Amniotic epithelial cell (primary cell): Measurements from ENCODE around the gene CATSPER4.

Source experiments
- DNase-seq: peaks from one replicate; pipeline ENCODE4 v3.0.0-alpha.2; 2010; ENCODE audit warnings: low read depth

Gene CATSPER4

GRCh38 chr1:26190373-26190987, at the start of gene CATSPER4:
Gene CATSPER4, plus strand, starts transcription at chr1:26190602. Its CDS starts 26 bp downstream, at chr1:26190628.
- peak; percentile 71 for DNase-seq

DNA sequence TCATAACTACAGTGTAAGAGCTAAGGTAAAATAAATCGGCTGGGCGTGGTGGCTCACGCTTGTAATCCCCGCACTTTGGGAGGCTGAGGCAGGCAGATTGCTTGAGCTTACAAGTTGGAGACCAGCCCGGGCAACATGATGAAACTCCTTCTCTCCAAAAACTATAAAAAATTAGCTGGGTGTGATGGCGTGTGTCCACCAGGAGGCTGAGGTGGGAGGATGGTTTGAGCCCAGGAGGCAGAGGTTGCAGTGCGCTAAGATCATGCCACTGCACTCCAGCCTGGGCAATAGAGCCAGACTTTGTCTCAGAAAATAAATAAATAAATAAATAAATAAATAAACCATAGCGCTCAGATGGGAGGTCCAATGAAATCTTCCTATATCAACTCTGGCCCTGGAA, 48.2 kb upstream of the CATSPER4 start:
- no peak for DNase-seq

DNA sequence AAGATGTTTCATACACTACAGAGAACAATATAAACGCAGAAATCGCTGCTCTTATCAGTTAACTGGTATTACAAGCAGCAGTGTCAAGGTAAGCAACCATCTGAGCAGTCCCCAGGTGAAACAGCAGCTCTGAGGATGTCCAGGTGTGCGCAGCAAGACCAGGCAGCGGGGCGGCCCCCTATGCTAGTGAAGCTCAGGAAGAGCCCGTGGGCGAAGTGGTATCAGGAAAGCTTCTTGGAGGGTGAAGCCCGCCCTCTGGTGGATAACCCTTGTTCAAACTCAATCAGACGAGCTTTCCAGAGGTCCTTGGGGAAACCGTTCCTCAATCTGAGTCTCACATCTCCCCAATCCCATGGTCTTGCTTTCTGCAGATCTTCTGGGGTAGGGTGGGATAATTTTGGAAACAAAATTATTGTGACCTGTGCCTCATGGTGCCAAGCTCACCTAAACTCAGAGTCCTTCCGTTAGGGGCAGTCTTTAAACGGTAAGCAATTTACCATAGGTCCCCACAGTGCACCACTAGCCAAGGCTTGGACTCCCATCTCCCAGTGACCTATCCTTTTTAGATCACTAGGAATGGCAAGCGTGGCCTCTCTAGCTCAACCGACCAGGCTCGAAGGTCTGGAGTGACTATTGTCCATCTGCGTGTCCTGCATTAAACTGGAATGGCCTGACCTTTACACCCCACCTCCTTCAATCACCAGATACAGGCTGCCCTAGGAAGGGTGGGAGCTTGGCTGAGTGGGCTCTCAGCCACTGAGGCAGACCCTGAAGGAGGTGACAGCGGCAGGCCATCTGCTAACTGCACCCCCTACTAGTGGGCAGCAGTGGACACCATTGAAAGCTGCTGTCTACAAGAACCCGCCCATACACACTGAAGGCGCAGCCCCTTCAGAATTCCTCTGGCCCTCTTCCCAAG, 45.1 kb upstream of the CATSPER4 start:
- peak; percentile 74 for DNase-seq

DNA sequence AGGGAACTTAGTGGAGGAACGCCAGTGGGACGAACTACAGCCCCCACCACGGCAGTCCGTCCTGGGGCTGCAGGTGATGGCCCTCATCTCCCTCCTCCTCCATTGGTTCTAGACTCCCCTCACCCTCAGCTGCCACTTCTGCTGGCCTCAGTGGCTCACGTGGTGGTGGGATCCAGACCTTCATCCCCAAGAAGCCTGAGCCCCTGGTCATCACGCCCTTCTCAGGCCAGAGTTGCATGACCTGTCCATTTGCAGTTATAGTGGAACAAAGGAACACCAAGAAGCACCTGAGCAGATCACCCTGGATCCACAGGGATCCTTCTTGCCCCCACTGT, 44.5 kb upstream of the CATSPER4 start:
- DNase-seq: no peak

DNA sequence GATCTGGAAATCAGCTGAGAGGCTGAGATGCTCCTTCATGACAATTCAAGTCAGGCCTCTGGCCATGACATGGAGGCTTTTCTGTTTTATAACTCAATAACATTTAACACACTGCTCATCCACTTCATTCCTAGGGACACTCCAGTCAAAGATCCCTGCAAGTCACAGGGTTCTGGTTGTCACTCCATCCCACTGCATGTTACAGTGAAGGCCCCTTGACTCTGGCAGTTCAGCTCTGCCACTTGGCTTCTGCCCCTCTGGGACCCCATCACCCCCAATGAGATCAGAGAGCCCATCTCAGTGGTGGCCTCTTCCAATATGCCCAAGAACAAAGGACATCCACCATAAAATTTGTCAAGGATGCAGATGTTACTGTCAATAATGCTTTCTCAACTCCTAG, 41.5 kb upstream of the CATSPER4 start:
- no peak for DNase-seq

GRCh38 chr1:26153966-26154532, 36.4 kb upstream of the CATSPER4 start:
- no peak for DNase-seq

- DNase-seq: no peak
Measured at GRCh38 chr1:26154750-26155149, 35.7 kb upstream of the CATSPER4 start.

DNA sequence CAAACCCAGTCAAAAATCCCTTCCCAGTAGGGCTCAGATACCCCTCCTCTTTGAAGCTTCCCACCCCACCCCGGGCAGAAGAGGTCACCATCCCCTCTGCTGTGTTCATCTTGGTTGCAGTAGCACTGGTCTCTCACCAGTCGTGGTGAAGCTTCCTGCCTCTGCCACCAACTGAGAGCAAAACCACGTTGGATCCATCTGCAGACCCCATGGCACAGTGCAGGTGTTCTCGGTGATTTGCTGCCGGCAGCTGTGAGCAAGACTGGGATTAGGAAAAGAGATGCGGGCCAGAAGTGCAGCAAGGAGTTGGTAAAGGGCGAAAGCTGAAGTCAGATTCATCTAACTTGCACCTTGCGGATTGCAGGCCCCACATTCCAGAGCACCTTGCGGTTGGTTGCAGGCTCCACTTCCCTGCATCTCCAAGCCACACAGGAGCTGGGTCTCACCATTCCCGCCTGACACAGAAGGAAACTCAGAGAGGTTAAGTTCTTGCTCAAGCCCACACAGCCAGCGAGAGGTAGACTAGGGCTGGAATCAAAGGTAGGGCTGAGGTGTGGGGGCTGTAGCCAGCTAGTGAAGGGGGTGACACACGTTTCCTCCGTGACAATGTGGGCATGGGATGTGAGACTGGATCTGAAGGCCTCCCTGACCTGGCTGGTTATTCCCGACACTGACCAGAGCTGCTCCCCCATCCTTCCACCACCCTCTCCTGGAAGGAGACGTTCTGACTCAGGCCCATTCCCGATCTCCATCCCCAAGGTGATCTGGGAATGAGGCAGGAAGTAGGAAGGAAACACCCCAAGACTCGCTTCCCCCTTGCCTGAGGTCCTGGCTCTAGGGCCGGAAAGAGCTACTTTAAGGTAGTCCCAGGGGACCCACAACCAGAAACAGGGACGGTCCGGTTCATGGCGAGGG, 34.8 kb upstream of the CATSPER4 start:
- no peak for DNase-seq

GRCh38 chr1:26156285-26157038, 33.9 kb upstream of the CATSPER4 start:
- no peak for DNase-seq

- DNase-seq: no peak
Measured at GRCh38 chr1:26158271-26158907, 32.0 kb upstream of the CATSPER4 start.

DNA sequence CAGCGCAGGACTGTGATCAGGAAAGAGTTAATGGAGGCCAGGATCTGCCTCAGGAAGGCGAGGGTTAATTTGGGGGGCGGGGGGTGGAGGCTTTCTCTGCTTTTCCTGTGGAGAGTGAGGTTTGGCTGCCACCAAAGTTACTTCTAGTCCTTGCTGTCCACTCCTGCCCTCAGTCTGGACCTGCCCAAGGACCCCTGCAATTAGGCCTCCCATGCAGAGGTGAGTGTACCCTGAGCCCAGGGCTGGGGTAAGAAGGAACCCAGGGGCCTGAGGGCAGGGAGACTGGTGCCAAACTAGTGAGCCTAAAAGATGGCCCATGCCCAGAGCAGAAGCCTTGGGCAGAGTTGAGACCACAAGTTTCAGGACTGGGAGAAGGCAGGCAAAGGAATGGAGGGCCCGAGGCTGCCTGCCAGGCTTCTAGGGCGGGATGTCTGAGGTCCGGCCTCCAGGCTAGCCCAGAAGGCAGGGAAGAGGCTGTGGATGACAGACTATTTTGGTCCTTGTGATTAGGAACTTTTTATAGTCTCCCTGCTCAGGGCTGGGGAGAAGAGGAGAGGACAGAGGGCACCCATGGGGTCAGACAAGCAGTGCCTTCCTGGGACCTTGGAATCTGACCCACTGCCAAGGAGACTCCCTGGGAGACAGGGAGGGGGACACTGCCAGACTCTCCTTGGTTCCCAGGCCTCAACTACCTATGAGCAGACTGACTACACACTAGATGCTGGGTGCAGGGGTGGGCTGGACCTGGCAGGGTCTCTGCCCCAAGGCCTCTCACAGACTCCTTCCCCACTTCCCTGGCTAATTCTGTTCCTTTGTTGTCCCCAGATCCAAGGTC, 31.3 kb upstream of the CATSPER4 start, which contains the start of gene FAM110D:
Gene FAM110D (plus strand): TSS at position 172 of the 835 bp plus-strand sequence. CDS start 2,213 bp downstream, outside the sequence.
- DNase-seq: no peak

DNA sequence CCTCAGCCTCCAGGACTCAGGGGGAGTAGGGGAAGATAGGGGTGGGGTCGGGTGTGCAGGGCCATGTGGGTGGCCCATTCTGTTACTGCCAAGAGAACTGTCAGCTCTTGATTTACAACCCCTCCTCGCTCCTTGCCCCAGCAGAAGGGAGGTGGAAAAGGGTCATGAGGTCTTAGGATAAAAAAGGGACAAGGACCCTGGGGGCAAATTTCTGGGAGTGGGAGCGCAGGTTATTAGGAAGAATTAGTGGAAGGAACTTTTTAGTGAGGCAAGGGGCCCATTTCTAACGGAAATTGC, 30.7 kb upstream of the CATSPER4 start:
- no peak for DNase-seq

DNA sequence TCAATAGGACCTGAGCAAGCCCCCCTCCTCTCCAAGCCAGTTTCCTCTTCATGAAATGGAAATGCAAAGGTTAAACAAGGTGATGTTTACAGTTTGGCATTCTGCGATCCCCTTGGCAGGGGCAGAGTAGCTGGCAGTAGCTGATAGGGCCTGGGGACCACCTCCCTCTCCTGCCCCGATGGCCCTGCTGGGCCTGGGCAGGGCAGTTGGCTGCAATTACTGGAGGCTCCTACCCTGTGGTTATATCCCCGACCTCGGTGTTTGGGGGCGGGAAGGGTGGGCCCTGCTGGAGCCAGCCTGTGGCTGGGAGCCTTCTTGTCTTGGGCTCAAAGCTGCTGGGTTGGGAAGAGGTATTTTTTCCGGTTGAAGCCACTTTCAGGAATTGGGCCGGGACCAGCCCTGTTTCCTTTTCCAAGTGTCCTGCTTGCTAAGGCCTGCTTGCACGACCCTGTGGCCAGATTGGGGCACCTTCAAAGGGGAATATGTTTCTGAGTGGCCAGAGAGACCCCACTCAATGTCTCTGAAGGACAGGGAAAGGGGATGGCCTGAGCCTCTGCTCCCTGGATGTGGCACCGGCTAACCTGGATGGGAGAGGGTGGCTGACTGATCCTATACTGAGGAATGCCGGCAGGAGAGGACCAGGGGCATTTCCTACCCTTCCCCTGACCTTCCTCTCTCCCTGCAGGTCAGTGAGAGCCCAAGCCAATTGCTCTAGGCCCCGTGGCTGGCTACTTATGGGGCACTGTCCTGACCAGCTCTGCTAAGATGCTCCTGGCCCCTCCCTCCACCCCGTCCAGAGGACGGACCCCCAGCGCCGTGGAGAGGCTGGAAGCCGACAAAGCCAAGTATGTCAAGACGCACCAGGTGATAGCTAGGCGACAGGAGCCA, 29.6 kb upstream of the CATSPER4 start:
- DNase-seq: no peak

- DNase-seq: peak; percentile 40
Measured at GRCh38 chr1:26161415-26162219, 28.8 kb upstream of the CATSPER4 start.

DNA sequence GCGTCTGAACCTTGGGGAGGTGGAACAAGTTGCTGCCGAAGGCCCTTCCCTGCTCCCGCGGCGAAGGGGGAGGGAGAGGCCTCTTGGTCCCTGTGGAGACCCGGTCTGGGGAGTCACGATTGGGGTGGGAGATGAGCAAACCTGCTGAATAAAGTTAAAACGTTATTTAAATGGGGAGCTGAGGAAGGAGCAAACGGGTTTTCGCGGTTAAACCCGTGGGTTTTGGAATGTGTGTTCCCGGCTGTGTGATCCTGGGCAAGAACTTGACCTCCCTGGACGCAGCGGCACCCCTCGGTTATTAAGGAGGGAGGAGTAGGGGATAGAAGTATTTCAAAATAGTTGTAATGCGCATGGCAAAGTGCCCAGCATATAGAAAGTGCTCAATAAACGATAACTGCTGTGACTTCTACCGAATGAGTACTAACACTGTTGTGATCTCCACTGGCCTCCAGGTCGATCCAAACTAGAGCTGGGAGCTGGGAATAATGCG, 28.1 kb upstream of the CATSPER4 start:
- no peak for DNase-seq

DNA sequence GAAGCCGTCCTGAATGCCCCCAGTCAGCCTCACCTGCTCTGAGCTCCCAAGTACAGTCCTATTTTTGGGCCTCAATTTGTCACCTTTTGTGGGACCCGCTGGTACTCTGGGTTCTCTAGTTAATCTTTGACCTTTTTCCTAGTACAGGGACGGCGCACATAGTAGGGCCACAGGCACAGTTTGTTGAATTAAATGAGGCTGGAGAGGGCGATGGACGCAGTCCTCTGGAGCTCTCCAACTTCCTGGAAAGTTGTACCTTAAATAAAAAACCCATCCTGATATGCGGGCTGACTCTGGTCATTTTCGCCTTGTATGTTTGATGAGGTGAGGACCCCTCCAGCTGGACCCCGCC, 26.7 kb upstream of the CATSPER4 start:
- DNase-seq: no peak

- no peak for DNase-seq
Measured at GRCh38 chr1:26164036-26164860, 26.2 kb upstream of the CATSPER4 start.
